ENCODE results near the gene KRTAP10-12. TPM values are rescaled to one million over a fixed set of nuclear protein-coding genes. Genes with fewer than 3 reads are reported as not detected.

KRTAP10-12 gene
- total RNA-seq, 2 experiments from 2014 or later, result not detected

- Mint-ChIP-seq H3K27me3 (peaks cover 19% of the 10 kb centered on the region), H3K4me3 (no peak overlapping the region), H3K36me3 (ENCODE audit: low read depth) (no peaks in the 10 kb centered on the region), H3K9me3 (no peaks in the 10 kb centered on the region), H3K4me1 (ENCODE audit: low read depth) (peaks cover 12% of the 10 kb centered on the region), H3K27ac (no peak overlapping the region)
- POLR2A ChIA-PET, result no interaction called here
- no peak for ATAC-seq
- TF ChIP-seq CTCF (IDR thresholded peaks at IDR 0.05), result no peak
- CTCF ChIA-PET, result interaction anchor here (1.1 to 1.4 kb wide), 2 partner anchors 18 to 69 kb away, joined by 3 to 4 read pairs; no protein-coding TSS in a partner anchor
- DNase-seq, result no peak
- intact Hi-C loops (cut with micrococcal nuclease), result no loop called here
Measured at GRCh38 chr21:44724196-44724595, 27.2 kb downstream of the KRTAP10-12 start.

- Mint-ChIP-seq H3K4me1 (ENCODE audit: low read depth) (peaks cover 12% of the 10 kb centered on the region), H3K27ac (no peak overlapping the region), H3K9me3 (no peaks in the 10 kb centered on the region), H3K4me3 (no peak overlapping the region), H3K36me3 (ENCODE audit: low read depth) (no peaks in the 10 kb centered on the region), H3K27me3 (peaks cover 18% of the 10 kb centered on the region)
- no peak for TF ChIP-seq CTCF (IDR thresholded peaks at IDR 0.05)
- no peak for ATAC-seq
- intact Hi-C loops (cut with micrococcal nuclease), result no loop called here
- POLR2A ChIA-PET, result interaction anchor here (0.6 kb wide), 1 partner anchor 1264 kb away, joined by 3 read pairs; no protein-coding TSS in a partner anchor
- CTCF ChIA-PET, result interaction anchor here (0.9 to 1.4 kb wide), 3 partner anchors 17 to 215 kb away, joined by 3 to 4 read pairs (median 3); no protein-coding TSS in a partner anchor
- DNase-seq, result no peak
Measured at GRCh38 chr21:44724926-44725325, 28.0 kb downstream of the KRTAP10-12 start.

DNA sequence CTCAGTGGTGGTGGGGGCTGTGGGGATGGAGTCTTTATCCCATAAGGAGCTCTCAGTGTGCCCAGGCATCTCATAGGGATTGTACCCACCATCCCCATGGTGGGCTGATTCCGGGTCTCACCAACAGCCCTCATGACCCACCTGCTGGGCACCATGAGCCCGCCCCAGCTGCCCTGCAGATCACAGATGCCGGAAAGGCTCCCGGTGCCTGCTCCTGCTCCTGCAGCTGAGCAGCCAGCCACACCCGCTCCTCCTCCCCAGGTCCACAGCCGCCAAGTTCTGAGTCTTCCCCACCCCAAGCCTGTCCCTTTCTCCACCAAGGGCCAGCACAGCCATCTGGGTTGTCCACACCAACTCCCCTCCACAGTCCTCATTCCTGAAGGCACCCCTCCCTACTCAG is 29.9 kb downstream of the KRTAP10-12 start:
- Mint-ChIP-seq H3K4me1 (ENCODE audit: low read depth) (peaks cover 12% of the 10 kb centered on the region), H3K9me3 (no peaks in the 10 kb centered on the region), H3K4me3 (no peak overlapping the region), H3K36me3 (ENCODE audit: low read depth) (no peaks in the 10 kb centered on the region), H3K27ac (no peak overlapping the region), H3K27me3 (peaks cover 14% of the 10 kb centered on the region)
- CTCF ChIA-PET, result interaction anchor here (1.6 kb wide), 1 partner anchor 16 kb away, joined by 4 read pairs; no protein-coding TSS in a partner anchor
- no peak for DNase-seq
- ATAC-seq, result no peak
- TF ChIP-seq CTCF (IDR thresholded peaks at IDR 0.05), result no peak
- intact Hi-C loops (cut with micrococcal nuclease), result no loop called here
- POLR2A ChIA-PET, result no interaction called here

- Mint-ChIP-seq H3K4me3 (no peak overlapping the region), H3K9me3 (no peaks in the 10 kb centered on the region), H3K27ac (no peak overlapping the region), H3K27me3 (peaks cover 14% of the 10 kb centered on the region), H3K36me3 (ENCODE audit: low read depth) (no peaks in the 10 kb centered on the region), H3K4me1 (ENCODE audit: low read depth) (peaks cover 12% of the 10 kb centered on the region)
- no peak for DNase-seq
- TF ChIP-seq CTCF (IDR thresholded peaks at IDR 0.05), result no peak
- ChIA-PET CTCF (interaction anchor here (1.0 to 1.6 kb wide), 2 partner anchors 15 to 216 kb away, joined by 3 to 4 read pairs; no protein-coding TSS in a partner anchor), POLR2A (no interaction called here)
- intact Hi-C loops (cut with micrococcal nuclease), result no loop called here
- no peak for ATAC-seq
Measured at GRCh38 chr21:44727321-44727720, 30.3 kb downstream of the KRTAP10-12 start.

DNA sequence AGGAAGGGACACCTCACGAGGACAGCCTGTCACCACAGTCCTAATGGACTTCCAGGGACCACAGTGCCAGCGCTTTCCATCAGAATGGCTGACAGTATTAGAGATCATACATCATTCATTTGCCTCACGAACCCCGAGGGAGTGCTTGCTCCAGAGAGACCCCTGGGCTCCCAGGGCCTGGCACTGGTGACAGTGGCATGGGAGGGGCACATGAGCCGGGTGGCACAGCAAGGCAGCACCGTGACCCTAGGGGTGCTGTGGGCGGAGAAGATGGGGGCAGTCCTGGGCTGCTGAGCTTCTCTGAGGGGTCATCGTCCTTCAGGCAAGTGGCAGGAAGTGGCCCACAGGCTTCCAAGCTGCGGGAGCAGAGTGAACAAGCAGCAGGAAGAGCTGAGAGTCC is 30.8 kb downstream of the KRTAP10-12 start:
- POLR2A ChIA-PET, result no interaction called here
- peaks cover 11% of the 10 kb centered on the region for H3K27me3 Mint-ChIP-seq
- H3K27ac Mint-ChIP-seq, result no peak overlapping the region
- H3K4me3 Mint-ChIP-seq, result no peak overlapping the region
- ATAC-seq (no peak), DNase-seq (no peak)
- H3K4me1 Mint-ChIP-seq (ENCODE audit: low read depth), result peaks cover 10% of the 10 kb centered on the region
- CTCF ChIA-PET, result interaction anchor here (1.0 to 1.6 kb wide), 2 partner anchors 15 to 217 kb away, joined by 3 to 4 read pairs; no protein-coding TSS in a partner anchor
- no peaks in the 10 kb centered on the region for H3K9me3 Mint-ChIP-seq
- TF ChIP-seq CTCF (IDR thresholded peaks at IDR 0.05), result no peak
- intact Hi-C loops (cut with micrococcal nuclease), result no loop called here
- no peaks in the 10 kb centered on the region for H3K36me3 Mint-ChIP-seq (ENCODE audit: low read depth)

All from activated CD8-positive, alpha-beta T cell treated with anti-CD3 and anti-CD28 coated beads for 36 hours (primary cell).